Loucy (cell line): Measurements from ENCODE around the gene HSD17B14.

Source experiments
- H2AFZ ChIP-seq: fragments of 200-600 bp; sonication (generic); 2 replicates; pipeline ENCODE4 v1.6.0; 2016; ENCODE audit warnings: antibody characterized with exemption, mild to moderate bottlenecking, low read length, moderate library complexity
- H3F3A ChIP-seq: fragments of 200-600 bp; 2 replicates; pipeline ENCODE4 v1.6.0; 2016; ENCODE audit warnings: antibody characterized with exemption, low read depth, mild to moderate bottlenecking
- H3K27me3 ChIP-seq: fragments of 200-600 bp; sonication (generic); 2 replicates; pipeline ENCODE4 v1.6.1; 2014; ENCODE audit warnings: low read length, mild to moderate bottlenecking; ENCODE audit not compliant: insufficient read depth, poor library complexity, severe bottlenecking
- H3K36me3 ChIP-seq: fragments of 200-600 bp; sonication (generic); 2 replicates; pipeline ENCODE4 v1.6.1; 2016; ENCODE audit warnings: low read length; ENCODE audit not compliant: insufficient read depth
- H3K4me1 ChIP-seq: fragments of 200-600 bp; sonication (generic); 2 replicates; pipeline ENCODE4 v1.5.1; 2014; ENCODE audit warnings: low read length, mild to moderate bottlenecking; ENCODE audit not compliant: insufficient read depth, poor library complexity, severe bottlenecking
- H3K4me2 ChIP-seq: fragments of 200-600 bp; sonication (generic); 2 replicates; pipeline ENCODE4 v1.6.0; 2014; ENCODE audit warnings: antibody characterized with exemption, low read length, low read depth, mild to moderate bottlenecking; ENCODE audit not compliant: poor library complexity, severe bottlenecking
- H3K4me3 ChIP-seq: fragments of 200-600 bp; sonication (generic); 2 replicates; pipeline ENCODE4 v1.5.1; 2014; ENCODE audit warnings: low read length, mild to moderate bottlenecking, mixed read lengths; ENCODE audit not compliant: poor library complexity, severe bottlenecking
- H3K79me2 ChIP-seq: fragments of 200-600 bp; sonication (generic); 2 replicates; pipeline ENCODE4 v1.6.1; 2014; ENCODE audit warnings: low read length; ENCODE audit not compliant: insufficient read depth
- H3K9ac ChIP-seq: fragments of 200-600 bp; sonication (generic); 2 replicates; pipeline ENCODE4 v1.6.0; 2014; ENCODE audit warnings: mild to moderate bottlenecking, low read depth, low read length, moderate library complexity; ENCODE audit not compliant: poor library complexity, severe bottlenecking
- H3K9me2 ChIP-seq: fragments of 200-600 bp; sonication (generic); replicated peaks from 2 replicates; pipeline ENCODE4 v1.6.1; 2016; ENCODE audit warnings: low read depth, low read length, mixed read lengths
- H3K9me3 ChIP-seq: fragments of 200-600 bp; sonication (generic); 2 replicates; pipeline ENCODE4 v1.6.1; 2014; ENCODE audit warnings: mild to moderate bottlenecking, antibody characterized with exemption, low read length, low read depth; ENCODE audit not compliant: insufficient read depth
- H4K20me1 ChIP-seq: fragments of 200-600 bp; sonication (generic); 2 replicates; pipeline ENCODE4 v1.6.0; 2014; ENCODE audit warnings: antibody characterized with exemption, low read length, mild to moderate bottlenecking; ENCODE audit not compliant: insufficient read depth, poor library complexity, severe bottlenecking
- EZH2phosphoT487 ChIP-seq: fragments of 200-600 bp; IDR thresholded peaks from 2 replicates; pipeline ENCODE4 v1.6.1; 2018; ENCODE audit warnings: antibody characterized with exemption, mild to moderate bottlenecking, moderate library complexity, borderline replicate concordance
- TF ChIP-seq, protein P1 (sequence below): fragments of 200-600 bp; sonication (generic); conservative IDR thresholded peaks from 2 replicates; pipeline ENCODE4 v1.5.1; 2014; ENCODE audit warnings: mild to moderate bottlenecking, antibody characterized with exemption, low read length

Gene HSD17B14

DNA sequence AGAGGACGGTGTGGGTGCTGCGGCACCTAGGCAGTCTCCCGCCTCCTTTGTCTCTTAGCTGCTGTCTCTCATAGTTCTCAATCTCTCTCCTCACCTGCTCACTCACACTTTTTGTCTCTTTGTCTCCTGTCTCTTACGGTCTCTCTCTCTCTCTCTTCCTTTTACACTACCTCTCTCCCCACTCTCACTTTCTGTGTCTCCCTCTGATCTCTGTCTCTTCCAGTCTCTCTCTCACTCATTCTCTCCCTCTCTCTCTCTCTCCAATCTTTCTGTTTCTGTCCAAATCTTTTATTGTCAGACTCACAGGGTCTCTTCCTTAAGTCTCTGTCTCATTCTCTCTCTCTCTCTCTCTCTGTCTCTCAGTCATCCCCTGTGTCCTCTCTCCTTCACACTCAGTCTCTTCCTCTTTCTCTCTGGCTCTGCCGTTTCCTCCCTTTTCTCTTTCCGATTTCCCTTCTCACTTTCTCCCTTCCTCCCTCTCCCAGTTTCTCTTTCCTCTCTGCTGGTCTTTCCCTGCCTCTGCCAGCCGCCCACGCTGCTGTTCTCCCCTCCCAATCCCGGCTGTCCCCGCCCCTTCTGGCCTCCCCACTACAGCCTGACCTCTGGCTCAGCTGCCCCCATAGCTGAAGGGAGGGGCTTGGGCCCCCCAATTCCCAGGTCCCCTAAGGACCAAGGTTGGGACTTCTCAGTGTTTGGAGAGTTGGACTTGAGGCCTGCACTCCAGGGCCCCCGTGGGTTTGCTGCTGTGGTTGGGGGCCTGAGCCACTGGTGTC lies 32.0 kb upstream of the HSD17B14 start, which contains the start of gene PLEKHA4:
Gene PLEKHA4, minus strand, starts transcription at position 504 of the 773 bp plus-strand sequence. CDS start 997 bp downstream, outside the sequence.
- H3F3A ChIP-seq = no peaks in the 10 kb centered on the region
- H3K79me2 ChIP-seq = peaks cover 9% of the 10 kb centered on the region; the same call in 1 of the 2 replicates
- no peak for TF ChIP-seq EZH2phosphoT487
- TF ChIP-seq, protein P1, sequence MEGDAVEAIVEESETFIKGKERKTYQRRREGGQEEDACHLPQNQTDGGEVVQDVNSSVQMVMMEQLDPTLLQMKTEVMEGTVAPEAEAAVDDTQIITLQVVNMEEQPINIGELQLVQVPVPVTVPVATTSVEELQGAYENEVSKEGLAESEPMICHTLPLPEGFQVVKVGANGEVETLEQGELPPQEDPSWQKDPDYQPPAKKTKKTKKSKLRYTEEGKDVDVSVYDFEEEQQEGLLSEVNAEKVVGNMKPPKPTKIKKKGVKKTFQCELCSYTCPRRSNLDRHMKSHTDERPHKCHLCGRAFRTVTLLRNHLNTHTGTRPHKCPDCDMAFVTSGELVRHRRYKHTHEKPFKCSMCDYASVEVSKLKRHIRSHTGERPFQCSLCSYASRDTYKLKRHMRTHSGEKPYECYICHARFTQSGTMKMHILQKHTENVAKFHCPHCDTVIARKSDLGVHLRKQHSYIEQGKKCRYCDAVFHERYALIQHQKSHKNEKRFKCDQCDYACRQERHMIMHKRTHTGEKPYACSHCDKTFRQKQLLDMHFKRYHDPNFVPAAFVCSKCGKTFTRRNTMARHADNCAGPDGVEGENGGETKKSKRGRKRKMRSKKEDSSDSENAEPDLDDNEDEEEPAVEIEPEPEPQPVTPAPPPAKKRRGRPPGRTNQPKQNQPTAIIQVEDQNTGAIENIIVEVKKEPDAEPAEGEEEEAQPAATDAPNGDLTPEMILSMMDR = no peak
- H3K4me1 ChIP-seq = peaks cover 7% of the 10 kb centered on the region
- H2AFZ ChIP-seq = peak within 1 kb of the TSS; percentile 60; the same call in 1 of the 2 replicates
- H3K9ac ChIP-seq = no peak within 1 kb of the TSS
- H3K27me3 ChIP-seq = no peaks in the 10 kb centered on the region
- H3K9me3 ChIP-seq = no peaks in the 10 kb centered on the region
- no peak within 1 kb of the TSS for H3K4me3 ChIP-seq
- H4K20me1 ChIP-seq = peaks cover 5% of the 10 kb centered on the region
- H3K4me2 ChIP-seq = no peak within 1 kb of the TSS
- no peaks in the 10 kb centered on the region for H3K9me2 ChIP-seq
- H3K36me3 ChIP-seq = no peaks in the 10 kb centered on the region

DNA sequence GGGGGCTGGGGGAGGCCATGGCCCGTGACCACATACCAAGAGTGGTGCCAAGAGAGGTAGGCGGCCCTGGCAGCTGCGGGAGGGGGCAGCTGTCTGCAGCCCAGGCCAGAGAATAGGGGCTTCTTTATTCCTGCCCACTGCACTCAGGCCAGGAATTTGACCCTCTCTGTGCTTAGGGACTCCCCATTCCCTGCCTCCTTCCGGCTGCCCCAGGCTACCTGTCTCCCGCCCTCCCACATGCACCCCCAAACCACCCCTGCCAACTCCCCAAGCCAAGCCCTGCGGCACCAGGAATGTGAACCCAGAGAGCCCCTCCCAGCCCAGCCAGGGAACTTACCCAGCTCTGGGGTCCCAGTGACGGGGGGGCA lies 31.4 kb upstream of the HSD17B14 start:
- H3K4me3 ChIP-seq = no peak overlapping the region
- no peak for TF ChIP-seq EZH2phosphoT487
- TF ChIP-seq, protein P1 = no peak
- H3K9ac ChIP-seq = no peak overlapping the region

DNA sequence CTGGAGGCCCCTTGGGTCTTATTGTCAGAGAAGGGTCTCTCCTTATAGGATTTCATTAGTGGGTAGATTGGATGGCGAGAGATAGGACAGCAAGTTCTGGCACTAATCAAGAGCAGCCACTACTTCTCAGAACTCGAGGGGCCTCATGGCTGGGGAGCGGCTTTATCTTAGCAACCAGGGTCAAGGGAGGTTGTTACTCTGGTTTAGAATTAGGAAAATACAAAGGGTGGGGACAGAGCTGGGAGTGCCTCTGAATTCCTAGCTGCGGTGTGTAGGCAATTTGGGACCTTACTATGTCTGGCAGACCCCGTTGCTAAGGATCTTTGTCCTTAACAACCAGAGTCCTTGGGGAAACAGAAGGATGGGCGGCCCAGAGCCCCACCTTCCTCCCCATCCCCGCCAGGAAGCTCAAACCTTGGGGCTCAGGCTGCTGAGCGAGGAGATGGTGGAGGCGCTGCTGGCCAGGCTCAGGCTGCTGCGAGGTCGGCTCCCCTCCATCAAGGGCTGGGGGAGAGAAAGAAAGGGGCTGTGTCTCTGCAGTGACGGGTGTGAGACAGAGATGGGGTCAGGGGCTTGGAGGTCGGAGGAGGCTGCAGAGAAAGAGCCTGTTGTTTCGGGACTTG lies 30.9 kb upstream of the HSD17B14 start:
- H2AFZ ChIP-seq = no peak overlapping the region
- no peaks in the 10 kb centered on the region for H3K9me2 ChIP-seq
- no peaks in the 10 kb centered on the region for H3F3A ChIP-seq
- TF ChIP-seq, protein P1 = no peak
- TF ChIP-seq EZH2phosphoT487 = no peak
- no peaks in the 10 kb centered on the region for H3K79me2 ChIP-seq
- H3K4me3 ChIP-seq = no peak overlapping the region
- no peaks in the 10 kb centered on the region for H3K27me3 ChIP-seq
- H3K4me1 ChIP-seq = no peaks in the 10 kb centered on the region
- H3K4me2 ChIP-seq = no peak overlapping the region
- no peaks in the 10 kb centered on the region for H3K36me3 ChIP-seq
- H3K9ac ChIP-seq = no peak overlapping the region
- H3K9me3 ChIP-seq = no peaks in the 10 kb centered on the region
- no peaks in the 10 kb centered on the region for H4K20me1 ChIP-seq

More for the DNA sequence above, 31.4 kb upstream of the HSD17B14 start:
- Histone ChIP-seq H2AFZ (no peak overlapping the region), H3K27me3 (no peaks in the 10 kb centered on the region), H3K9me3 (no peaks in the 10 kb centered on the region), H3K36me3 (no peaks in the 10 kb centered on the region), H4K20me1 (peaks cover 4% of the 10 kb centered on the region), H3K9me2 (no peaks in the 10 kb centered on the region), H3K79me2 (peaks cover 4% of the 10 kb centered on the region; the same call in 1 of the 2 replicates), H3K4me2 (no peak overlapping the region), H3F3A (no peaks in the 10 kb centered on the region), H3K4me1 (peaks cover 4% of the 10 kb centered on the region)
